Uterus (tissue), 4 donors: ENCODE measurements around the gene SV2B. TPM values are rescaled to one million over a fixed set of nuclear protein-coding genes. Genes with fewer than 3 reads are reported as not detected.

ENCODE experiments used
- DNase-seq, 2 donors: peaks; one replicate each; pipeline ENCODE4 v3.0.0-alpha.2; 2019 to 2020
- H3K27ac ChIP-seq, 2 donors: fragments of 200-600 bp; sonication (generic); 1 replicate in 1 of 2; 2 replicates in 1 of 2; pipeline ENCODE4 v1.5.1; 2016 to 2018
- H3K27me3 ChIP-seq, 2 donors: fragments of 200-600 bp; sonication (generic); one replicate each; pipeline ENCODE4 v1.5.1; 2018 to 2019; ENCODE audit warnings: control low read depth in 1 of 2
- H3K36me3 ChIP-seq, 2 donors: fragments of 200-600 bp; sonication (generic); one replicate each; pipeline ENCODE4 v1.5.1; 2019; ENCODE audit warnings: control low read depth in 1 of 2
- H3K4me1 ChIP-seq, 2 donors: fragments of 200-600 bp; sonication (generic); one replicate each; pipeline ENCODE4 v1.5.1; 2018 to 2019; ENCODE audit warnings: control low read depth in 1 of 2
- H3K4me3 ChIP-seq, 2 donors: fragments of 200-600 bp; sonication (generic); 1 replicate in 1 of 2; 2 replicates in 1 of 2; pipeline ENCODE4 v1.5.1; 2018 to 2019; ENCODE audit warnings: mild to moderate bottlenecking in 1 of 2
- H3K9me3 ChIP-seq, 2 donors: fragments of 200-600 bp; sonication (generic); one replicate each; pipeline ENCODE4 v1.5.1; 2019; ENCODE audit warnings: control low read depth in 1 of 2
- CTCF ChIP-seq, 4 experiments: fragments of 200-600 bp in 2 of 4; fragments of 450-650 bp in 2 of 4; sonication (generic) in 2 of 4; IDR thresholded peaks; one replicate each; pipeline ENCODE4 v1.5.1; 2016 to 2019; ENCODE audit warnings: antibody characterized with exemption in 4 of 4, mild to moderate bottlenecking in 2 of 4, moderate library complexity in 1 of 4
- POLR2A ChIP-seq, 2 donors: fragments of 450-650 bp; IDR thresholded peaks; one replicate each; pipeline ENCODE4 v1.6.1; 2016; ENCODE audit warnings: antibody characterized with exemption in 2 of 2, mild to moderate bottlenecking in 1 of 2, moderate library complexity in 1 of 2
- intact Hi-C: fragments of 100-400 bp; cut with DNase I; formaldehyde crosslinking; loops from one replicate; pipeline ENCODE4 v1.15.1; 2023; ENCODE audit warnings: low total_unique reads
- total RNA-seq, 4 donors: library from RNA; depleted of rRNA in 3 of 4; stranded (reverse); fragments of >200 nt in 3 of 4; gene quantifications; one replicate each; pipeline versions ENCODE4 v1.1.0 to v1.2.4, GENCODE V29; 2014 to 2023
- donor health status: DM: yes; HTN: yes; CAD: no.

SV2B gene
- total RNA-seq, 4 donors from 2014 or later = 0.26 to 1.1 (median 0.87) TPM

GRCh38 chr15:91184441-91184840 is 84.4 kb downstream of the SV2B start:
- H3K36me3 ChIP-seq = no peaks in the 10 kb centered on the region
- no peak for DNase-seq
- H3K27me3 ChIP-seq = no peaks in the 10 kb centered on the region
- H3K9me3 ChIP-seq = no peaks in the 10 kb centered on the region
- H3K27ac ChIP-seq = no peak overlapping the region
- H3K4me1 ChIP-seq = no peaks in the 10 kb centered on the region
- TF ChIP-seq POLR2A (IDR thresholded peaks at IDR 0.05) (no peak), CTCF (IDR thresholded peaks at IDR 0.05) (no peak)
- intact Hi-C loops = no loop called here
- H3K4me3 ChIP-seq = no peak overlapping the region

DNA sequence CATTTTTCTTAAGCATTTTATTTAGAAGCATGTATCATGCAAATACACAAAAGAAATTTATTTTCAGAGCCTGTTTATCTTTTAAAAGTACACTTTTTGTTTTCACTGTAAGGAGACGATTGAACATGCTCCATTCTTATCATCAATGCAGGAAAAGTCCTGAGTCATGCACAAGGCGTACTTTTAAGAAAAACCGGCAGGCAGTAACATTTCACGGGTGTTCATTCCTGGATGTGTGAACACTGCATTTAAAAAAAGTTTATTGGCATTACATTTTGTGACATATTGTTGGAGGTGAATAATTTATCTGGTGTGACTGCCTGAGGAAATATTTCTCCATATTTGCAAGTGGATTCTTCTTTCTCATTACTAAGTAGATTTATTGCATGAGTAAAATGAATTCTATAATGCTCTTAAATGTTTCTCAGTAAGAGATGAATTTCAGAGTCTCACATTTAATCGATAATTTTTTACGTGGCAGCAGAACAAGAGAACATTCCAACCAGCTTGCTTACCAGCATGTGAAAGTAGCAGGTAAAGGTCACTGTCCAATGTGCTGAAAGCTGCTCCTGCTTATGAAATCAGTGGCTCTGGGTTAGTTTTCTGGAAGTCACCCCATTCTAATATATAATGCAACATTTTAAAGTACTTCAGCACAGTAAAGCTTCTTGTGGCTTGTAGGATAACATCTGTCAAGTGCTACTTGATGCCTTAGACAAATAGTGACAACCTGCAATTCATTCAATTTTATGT is 87.0 kb downstream of the SV2B start:
- no peak overlapping the region for H3K27ac ChIP-seq
- TF ChIP-seq CTCF (IDR thresholded peaks at IDR 0.05) = no peak
- no peak for TF ChIP-seq POLR2A (IDR thresholded peaks at IDR 0.05)
- intact Hi-C loops = no loop called here
- H3K27me3 ChIP-seq = no peaks in the 10 kb centered on the region
- no peak overlapping the region for H3K4me3 ChIP-seq
- H3K36me3 ChIP-seq = no peaks in the 10 kb centered on the region
- H3K4me1 ChIP-seq = no peaks in the 10 kb centered on the region
- H3K9me3 ChIP-seq = no peaks in the 10 kb centered on the region
- DNase-seq = no peak

- H3K4me3 ChIP-seq = no peak overlapping the region
- TF ChIP-seq POLR2A (IDR thresholded peaks at IDR 0.05) = no peak
- TF ChIP-seq CTCF (IDR thresholded peaks at IDR 0.05) = no peak
- no peaks in the 10 kb centered on the region for H3K36me3 ChIP-seq
- no peaks in the 10 kb centered on the region for H3K27me3 ChIP-seq
- DNase-seq = no peak
- intact Hi-C loops = no loop called here
- H3K4me1 ChIP-seq = no peaks in the 10 kb centered on the region
- no peaks in the 10 kb centered on the region for H3K9me3 ChIP-seq
- H3K27ac ChIP-seq = no peak overlapping the region
Measured at GRCh38 chr15:91192285-91192684, 92.2 kb downstream of the SV2B start.

GRCh38 chr15:91192690-91193377 is 92.8 kb downstream of the SV2B start:
- intact Hi-C loops = no loop called here
- Histone ChIP-seq H3K9me3 (no peaks in the 10 kb centered on the region), H3K27me3 (no peaks in the 10 kb centered on the region), H3K27ac (no peak overlapping the region), H3K36me3 (no peaks in the 10 kb centered on the region), H3K4me3 (no peak overlapping the region), H3K4me1 (no peaks in the 10 kb centered on the region)
- DNase-seq = no peak
- TF ChIP-seq POLR2A (IDR thresholded peaks at IDR 0.05) (no peak), CTCF (IDR thresholded peaks at IDR 0.05) (no peak)

GRCh38 chr15:91193378-91193720 is 93.3 kb downstream of the SV2B start:
- TF ChIP-seq CTCF (IDR thresholded peaks at IDR 0.05) = no peak
- TF ChIP-seq POLR2A (IDR thresholded peaks at IDR 0.05) = no peak

More at GRCh38 chr15:91193378-91193720, 93.3 kb downstream of the SV2B start:
- no peaks in the 10 kb centered on the region for H3K9me3 ChIP-seq
- H3K4me1 ChIP-seq = no peaks in the 10 kb centered on the region
- no peaks in the 10 kb centered on the region for H3K27me3 ChIP-seq
- no peak overlapping the region for H3K27ac ChIP-seq
- H3K36me3 ChIP-seq = no peaks in the 10 kb centered on the region
- DNase-seq = no peak
- H3K4me3 ChIP-seq = no peak overlapping the region
- intact Hi-C loops = no loop called here
